Fibroblast of lung (primary cell): ENCODE data around the gene SIX1. TPM values are rescaled to one million over a fixed set of nuclear protein-coding genes. Genes with fewer than 3 reads are reported as not detected.

ENCODE experiments used
- DNase-seq, 2 donors: peaks; one replicate each; pipeline versions ENCODE4 v3.0.0 to v3.0.0-alpha.2; 2010; ENCODE audit warnings: low read depth in 2 of 2
- H2AFZ ChIP-seq: 2 replicates; pipeline ENCODE4 v1.5.1; 2012; ENCODE audit warnings: low read length, control low read depth, inconsistent platforms
- H3K27ac ChIP-seq: 2 replicates; pipeline ENCODE4 v1.5.1; 2011; ENCODE audit warnings: low read length, control low read depth; ENCODE audit not compliant: insufficient read depth
- H3K27me3 ChIP-seq: 2 replicates; pipeline ENCODE4 v1.5.1; 2011; ENCODE audit warnings: mild to moderate bottlenecking, low read length; ENCODE audit not compliant: control insufficient read depth, insufficient read depth
- H3K36me3 ChIP-seq: 2 replicates; pipeline ENCODE4 v1.5.1; 2011; ENCODE audit warnings: low read length; ENCODE audit not compliant: control insufficient read depth, insufficient read depth
- H3K4me1 ChIP-seq: 2 replicates; pipeline ENCODE4 v1.5.1; 2011; ENCODE audit warnings: low read length; ENCODE audit not compliant: control insufficient read depth, insufficient read depth; ENCODE audit errors: extremely low read depth
- H3K4me2 ChIP-seq: 2 replicates; pipeline ENCODE4 v1.5.1; 2011; ENCODE audit warnings: low read length, control low read depth; ENCODE audit not compliant: insufficient read depth; ENCODE audit errors: extremely low read depth
- H3K4me3 ChIP-seq, 4 experiments: fragments of 200-600 bp in 1 of 4; sonication (generic) in 1 of 4; replicated peaks in 1 of 4; 2 replicates each; pipeline ENCODE4 v1.5.1; 2011 to 2016; ENCODE audit warnings: low read length in 4 of 4, low read depth in 3 of 4, mild to moderate bottlenecking in 3 of 4, control low read depth in 2 of 4, inconsistent platforms in 1 of 4, mixed read lengths in 1 of 4; ENCODE audit not compliant: insufficient read depth in 1 of 4; ENCODE audit errors: control extremely low read depth in 1 of 4
- H3K79me2 ChIP-seq: 2 replicates; pipeline ENCODE4 v1.5.1; 2012; ENCODE audit warnings: mild to moderate bottlenecking, low read length, inconsistent platforms; ENCODE audit not compliant: control insufficient read depth, insufficient read depth
- H3K9ac ChIP-seq: 2 replicates; pipeline ENCODE4 v1.5.1; 2011; ENCODE audit warnings: mild to moderate bottlenecking, low read length, control low read depth; ENCODE audit not compliant: insufficient read depth
- H3K9me3 ChIP-seq: 2 replicates; pipeline ENCODE4 v1.5.1; 2012; ENCODE audit warnings: low read depth, low read length; ENCODE audit not compliant: control insufficient read depth, insufficient read depth
- H4K20me1 ChIP-seq: 2 replicates; pipeline ENCODE4 v1.5.1; 2011; ENCODE audit warnings: low read length; ENCODE audit not compliant: control insufficient read depth, insufficient read depth; ENCODE audit errors: extremely low read depth
- EZH2 ChIP-seq: IDR thresholded peaks from 2 replicates; pipeline ENCODE4 v1.5.1; 2012; ENCODE audit warnings: low read length, control low read depth, mild to moderate bottlenecking; ENCODE audit errors: missing control alignments
- polyA plus RNA-seq, 2 donors: library from polyadenylated mRNA; depleted of rRNA in 1 of 2; stranded (reverse) in 1 of 2; unstranded in 1 of 2; fragments of >200 nt; gene quantifications; 2 replicates each; pipeline ENCODE4 v1.2.1, GENCODE V29; 2011 to 2012; ENCODE audit warnings: missing spikeins in 1 of 2
- total RNA-seq: library from RNA; depleted of rRNA; stranded (reverse); fragments of >200 nt; gene quantifications from 2 replicates; pipeline ENCODE4 v1.2.1, GENCODE V29; 2014
- TF ChIP-seq, protein P1 (sequence below), 2 donors: IDR thresholded peaks in 1 of 2; conservative IDR thresholded peaks in 1 of 2; 1 replicate in 1 of 2; 2 replicates in 1 of 2; pipeline ENCODE4 v1.5.1; 2011 to 2012; ENCODE audit warnings: low read length in 2 of 2, control low read depth in 1 of 2, inconsistent platforms in 1 of 2, low read depth in 1 of 2, mild to moderate bottlenecking in 1 of 2

The SIX1 gene
- total and polyA plus RNA-seq, 2 donors (not counting 1 experiment from before 2014, with no cell fraction given) = 6.9 to 8.3 TPM

- DNase-seq = no peak
- TF ChIP-seq, protein P1, sequence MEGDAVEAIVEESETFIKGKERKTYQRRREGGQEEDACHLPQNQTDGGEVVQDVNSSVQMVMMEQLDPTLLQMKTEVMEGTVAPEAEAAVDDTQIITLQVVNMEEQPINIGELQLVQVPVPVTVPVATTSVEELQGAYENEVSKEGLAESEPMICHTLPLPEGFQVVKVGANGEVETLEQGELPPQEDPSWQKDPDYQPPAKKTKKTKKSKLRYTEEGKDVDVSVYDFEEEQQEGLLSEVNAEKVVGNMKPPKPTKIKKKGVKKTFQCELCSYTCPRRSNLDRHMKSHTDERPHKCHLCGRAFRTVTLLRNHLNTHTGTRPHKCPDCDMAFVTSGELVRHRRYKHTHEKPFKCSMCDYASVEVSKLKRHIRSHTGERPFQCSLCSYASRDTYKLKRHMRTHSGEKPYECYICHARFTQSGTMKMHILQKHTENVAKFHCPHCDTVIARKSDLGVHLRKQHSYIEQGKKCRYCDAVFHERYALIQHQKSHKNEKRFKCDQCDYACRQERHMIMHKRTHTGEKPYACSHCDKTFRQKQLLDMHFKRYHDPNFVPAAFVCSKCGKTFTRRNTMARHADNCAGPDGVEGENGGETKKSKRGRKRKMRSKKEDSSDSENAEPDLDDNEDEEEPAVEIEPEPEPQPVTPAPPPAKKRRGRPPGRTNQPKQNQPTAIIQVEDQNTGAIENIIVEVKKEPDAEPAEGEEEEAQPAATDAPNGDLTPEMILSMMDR (conservative IDR thresholded peaks at IDR 0.05 in 1 of 2, IDR thresholded peaks at IDR 0.05 in 1 of 2; ENCODE audit: low read depth in 1 of 2, low read length in 2 of 2) = no peak
- TF ChIP-seq EZH2 = no peak
- H3K27ac ChIP-seq = no peak overlapping the region
- H4K20me1 ChIP-seq = no peaks in the 10 kb centered on the region
- no peaks in the 10 kb centered on the region for H3K27me3 ChIP-seq
- H3K4me1 ChIP-seq = no peaks in the 10 kb centered on the region
- no peak overlapping the region for H3K9ac ChIP-seq
- H3K4me2 ChIP-seq = no peak overlapping the region
- no peak overlapping the region for H2AFZ ChIP-seq
- H3K79me2 ChIP-seq = no peaks in the 10 kb centered on the region
- no peaks in the 10 kb centered on the region for H3K9me3 ChIP-seq
- H3K4me3 ChIP-seq = no peak overlapping the region
- H3K36me3 ChIP-seq = no peaks in the 10 kb centered on the region
These were observed 37.6 kb upstream of the SIX1 start for GRCh38 chr14:60686865-60687264.

DNA sequence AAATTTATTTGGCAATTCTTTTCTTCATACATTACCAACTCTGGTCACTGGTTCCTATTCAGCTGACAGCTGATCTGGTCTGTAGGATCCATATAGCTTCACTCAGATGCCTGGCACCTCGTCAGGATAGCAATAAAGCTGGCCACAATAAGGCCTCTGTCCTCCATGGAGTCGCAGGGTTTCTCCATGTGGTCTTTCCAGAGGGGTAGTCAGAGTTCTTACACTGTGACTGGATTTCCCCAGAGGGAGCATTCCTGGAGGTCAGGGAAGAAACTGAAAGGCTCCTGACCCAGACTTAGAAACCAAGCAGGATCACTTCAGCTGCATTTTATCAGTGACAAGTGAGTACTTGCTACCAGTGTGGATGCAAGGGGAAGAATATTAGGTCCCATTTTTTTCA lies 34.9 kb upstream of the SIX1 start:
- H4K20me1 ChIP-seq = no peaks in the 10 kb centered on the region
- DNase-seq = no peak
- H3K27me3 ChIP-seq = no peaks in the 10 kb centered on the region

DNA sequence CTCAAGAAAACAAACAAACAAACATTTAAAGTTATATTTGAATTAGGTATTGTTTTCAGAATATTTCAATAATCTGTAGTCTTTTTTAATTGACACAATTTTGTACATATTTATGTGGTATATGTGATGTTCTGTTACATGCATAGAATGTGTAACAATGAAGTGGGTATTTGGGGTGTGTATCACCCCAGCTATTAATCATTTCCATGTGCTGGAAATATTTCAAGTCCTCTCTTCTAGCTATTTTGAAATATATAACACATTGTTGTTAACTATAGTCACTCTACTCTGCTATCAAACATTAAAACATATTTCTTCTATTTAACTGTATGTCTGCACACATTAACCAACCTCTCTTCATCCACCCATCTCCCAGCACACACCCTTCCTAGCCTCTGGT lies 32.0 kb upstream of the SIX1 start:
- Histone ChIP-seq H3K9ac (no peak overlapping the region), H3K27me3 (no peaks in the 10 kb centered on the region), H3K4me2 (no peak overlapping the region), H2AFZ (no peak overlapping the region), H3K4me1 (no peaks in the 10 kb centered on the region), H3K4me3 (no peak overlapping the region), H3K36me3 (no peaks in the 10 kb centered on the region), H3K79me2 (no peaks in the 10 kb centered on the region), H3K27ac (no peak overlapping the region), H4K20me1 (no peaks in the 10 kb centered on the region), H3K9me3 (no peaks in the 10 kb centered on the region)
- no peak for DNase-seq
- TF ChIP-seq EZH2 = no peak
- TF ChIP-seq, protein P1 (conservative IDR thresholded peaks at IDR 0.05 in 1 of 2, IDR thresholded peaks at IDR 0.05 in 1 of 2; ENCODE audit: low read depth in 1 of 2, low read length in 2 of 2) = no peak

More for the DNA sequence above, 34.9 kb upstream of the SIX1 start:
- Histone ChIP-seq H3K4me3 (no peak overlapping the region), H3K4me1 (no peaks in the 10 kb centered on the region), H3K9ac (no peak overlapping the region), H3K27ac (no peak overlapping the region), H3K4me2 (no peak overlapping the region), H2AFZ (no peak overlapping the region), H3K36me3 (no peaks in the 10 kb centered on the region), H3K9me3 (no peaks in the 10 kb centered on the region), H3K79me2 (no peaks in the 10 kb centered on the region)
- no peak for TF ChIP-seq EZH2
- TF ChIP-seq, protein P1 (conservative IDR thresholded peaks at IDR 0.05 in 1 of 2, IDR thresholded peaks at IDR 0.05 in 1 of 2; ENCODE audit: low read depth in 1 of 2, low read length in 2 of 2) = no peak
